ENCODE measurements around the gene PLXNC1.
A peak's percentile ranks its signal among the peaks of the same experiment; 100 is the strongest.

The PLXNC1 gene

GRCh38 chr12:94123127-94123526, 25.2 kb upstream of the PLXNC1 start:
- Histone ChIP-seq H3K27ac (no peak overlapping the region), H3K4me3 (ENCODE audit: low read depth, low read length) (no peak overlapping the region), H3K36me3 (replicated peaks) (no peaks in the 10 kb centered on the region), H3K27me3 (replicated peaks) (peaks cover 5% of the 10 kb centered on the region)
- no peak for DNase-seq
- in situ Hi-C loops (cut with HindIII; ENCODE audit: low pct_ligation_motif_present, low sequenced_read_pairs) = no loop called here
- TF ChIP-seq, protein P1, sequence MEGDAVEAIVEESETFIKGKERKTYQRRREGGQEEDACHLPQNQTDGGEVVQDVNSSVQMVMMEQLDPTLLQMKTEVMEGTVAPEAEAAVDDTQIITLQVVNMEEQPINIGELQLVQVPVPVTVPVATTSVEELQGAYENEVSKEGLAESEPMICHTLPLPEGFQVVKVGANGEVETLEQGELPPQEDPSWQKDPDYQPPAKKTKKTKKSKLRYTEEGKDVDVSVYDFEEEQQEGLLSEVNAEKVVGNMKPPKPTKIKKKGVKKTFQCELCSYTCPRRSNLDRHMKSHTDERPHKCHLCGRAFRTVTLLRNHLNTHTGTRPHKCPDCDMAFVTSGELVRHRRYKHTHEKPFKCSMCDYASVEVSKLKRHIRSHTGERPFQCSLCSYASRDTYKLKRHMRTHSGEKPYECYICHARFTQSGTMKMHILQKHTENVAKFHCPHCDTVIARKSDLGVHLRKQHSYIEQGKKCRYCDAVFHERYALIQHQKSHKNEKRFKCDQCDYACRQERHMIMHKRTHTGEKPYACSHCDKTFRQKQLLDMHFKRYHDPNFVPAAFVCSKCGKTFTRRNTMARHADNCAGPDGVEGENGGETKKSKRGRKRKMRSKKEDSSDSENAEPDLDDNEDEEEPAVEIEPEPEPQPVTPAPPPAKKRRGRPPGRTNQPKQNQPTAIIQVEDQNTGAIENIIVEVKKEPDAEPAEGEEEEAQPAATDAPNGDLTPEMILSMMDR (IDR thresholded peaks at IDR 0.05; ENCODE audit: low read depth, low read length, missing control alignments) = no peak

- H3K4me3 ChIP-seq (ENCODE audit: low read depth, low read length) = no peak overlapping the region
- TF ChIP-seq, protein P1 (IDR thresholded peaks at IDR 0.05; ENCODE audit: low read depth, low read length, missing control alignments) = no peak
- in situ Hi-C loops (cut with HindIII; ENCODE audit: low pct_ligation_motif_present, low sequenced_read_pairs) = loop anchor here (25.0 kb wide), 1 partner anchor 386 kb away; no protein-coding TSS in a partner anchor
- H3K36me3 ChIP-seq (replicated peaks) = no peaks in the 10 kb centered on the region
- no peak for DNase-seq
- H3K27me3 ChIP-seq (replicated peaks) = peaks cover 7% of the 10 kb centered on the region
- H3K27ac ChIP-seq = no peak overlapping the region
Observed at GRCh38 chr12:94126067-94126466, 22.3 kb upstream of the PLXNC1 start.

DNA sequence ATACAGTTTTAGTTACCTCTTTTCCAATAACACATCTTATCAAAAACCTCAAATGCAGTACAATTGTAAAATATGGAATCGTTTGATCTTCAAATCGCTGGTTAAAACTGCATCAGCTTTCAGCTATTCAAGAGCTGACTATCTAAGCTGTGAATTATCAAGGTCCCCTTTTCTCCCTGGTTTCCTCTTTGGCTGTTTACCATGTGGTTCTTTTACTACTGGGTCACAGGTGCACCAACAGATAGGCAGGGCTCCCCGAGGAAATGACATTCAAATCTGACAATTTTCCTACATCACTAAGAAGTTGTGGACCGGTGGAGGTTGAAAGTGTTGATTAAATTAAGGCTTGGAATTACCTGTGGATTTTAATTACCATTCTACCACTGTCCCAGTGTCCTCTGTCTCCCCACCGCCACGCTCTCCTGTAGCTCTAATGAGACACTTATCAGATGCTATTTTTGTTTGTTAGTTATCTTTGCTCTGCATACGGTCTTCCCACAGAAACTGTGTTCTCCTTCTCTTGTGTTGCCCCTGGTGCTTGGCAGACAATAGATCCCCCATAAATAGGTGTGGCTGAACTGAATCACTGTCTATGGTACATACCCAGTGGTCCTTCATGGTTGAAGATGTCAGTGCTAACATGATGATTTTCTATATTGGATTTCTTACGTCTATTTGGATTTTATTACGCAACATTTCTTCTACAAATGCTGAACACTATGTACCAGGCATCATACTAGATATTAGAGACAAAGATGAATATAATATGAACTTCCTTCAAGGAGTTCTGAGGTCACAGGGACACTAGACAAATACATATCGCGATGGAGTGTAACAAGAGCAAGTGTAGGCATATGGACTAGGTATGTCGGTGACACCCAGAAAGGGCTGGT, 20.9 kb upstream of the PLXNC1 start:
- Histone ChIP-seq H3K27me3 (replicated peaks) (peaks cover 7% of the 10 kb centered on the region), H3K36me3 (replicated peaks) (no peaks in the 10 kb centered on the region), H3K4me3 (ENCODE audit: low read depth, low read length) (no peak overlapping the region), H3K27ac (no peak overlapping the region)
- TF ChIP-seq, protein P1 (IDR thresholded peaks at IDR 0.05; ENCODE audit: low read depth, low read length, missing control alignments) = no peak
- in situ Hi-C loops (cut with HindIII; ENCODE audit: low pct_ligation_motif_present, low sequenced_read_pairs) = loop anchor here (25.0 kb wide), 1 partner anchor 385 kb away; no protein-coding TSS in a partner anchor
- DNase-seq = no peak

- TF ChIP-seq, protein P1 (IDR thresholded peaks at IDR 0.05; ENCODE audit: low read depth, low read length, missing control alignments) = no peak
- H3K27ac ChIP-seq = no peak overlapping the region
- H3K36me3 ChIP-seq (replicated peaks) = no peaks in the 10 kb centered on the region
- DNase-seq = no peak
- no peak overlapping the region for H3K4me3 ChIP-seq (ENCODE audit: low read depth, low read length)
- in situ Hi-C loops (cut with HindIII; ENCODE audit: low pct_ligation_motif_present, low sequenced_read_pairs) = loop anchor here (25.0 kb wide), 1 partner anchor 384 kb away; no protein-coding TSS in a partner anchor
- H3K27me3 ChIP-seq (replicated peaks) = peaks cover 7% of the 10 kb centered on the region
Observed at GRCh38 chr12:94128280-94128679, 20.1 kb upstream of the PLXNC1 start.

DNA sequence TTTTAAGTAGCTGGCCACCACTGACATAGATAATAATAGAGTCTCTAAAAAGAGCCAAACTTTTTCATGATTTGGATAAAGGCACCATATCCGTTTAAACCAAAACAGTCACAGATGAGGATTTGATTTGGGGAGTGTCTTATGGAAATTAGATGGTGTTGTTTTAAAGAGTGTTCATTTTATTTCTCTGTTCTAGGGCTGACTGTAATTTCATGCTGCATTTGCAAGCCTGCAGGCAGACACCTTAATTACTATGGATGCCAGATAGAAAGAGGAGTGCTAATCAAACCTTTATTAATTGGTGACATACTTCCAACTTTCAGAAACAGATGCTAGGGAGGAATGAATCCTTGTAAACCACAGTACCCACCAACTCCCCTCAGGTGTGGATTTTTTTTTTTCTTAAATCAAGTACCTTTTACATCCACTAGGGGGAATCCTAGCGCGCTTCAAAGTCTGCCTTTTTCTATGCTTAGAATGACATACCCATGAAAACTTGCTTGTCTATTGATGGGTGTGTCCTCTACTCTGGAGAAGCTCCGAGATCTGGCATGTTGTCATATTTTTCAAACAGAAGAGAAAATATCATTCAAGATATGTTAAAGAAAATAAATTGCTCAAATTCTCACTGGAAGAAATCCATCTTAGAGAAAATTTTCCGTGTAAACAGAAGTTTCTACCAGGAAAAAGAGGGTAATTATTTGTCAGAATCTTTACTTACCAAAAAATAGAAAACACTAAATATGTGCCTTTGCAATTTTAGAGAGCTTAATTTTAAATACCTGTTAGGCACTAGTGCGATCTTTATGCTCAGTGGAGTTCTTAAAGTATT, 14.2 kb upstream of the PLXNC1 start:
- TF ChIP-seq, protein P1 (IDR thresholded peaks at IDR 0.05; ENCODE audit: low read depth, low read length, missing control alignments) = peak; percentile 73
- no peaks in the 10 kb centered on the region for H3K36me3 ChIP-seq (replicated peaks)
- H3K27me3 ChIP-seq (replicated peaks) = peaks cover 3% of the 10 kb centered on the region
- no peak for DNase-seq
- no peak overlapping the region for H3K4me3 ChIP-seq (ENCODE audit: low read depth, low read length)
- in situ Hi-C loops (cut with HindIII; ENCODE audit: low pct_ligation_motif_present, low sequenced_read_pairs) = loop anchor here (25.0 kb wide), 1 partner anchor 378 kb away; no protein-coding TSS in a partner anchor
- no peak overlapping the region for H3K27ac ChIP-seq
